Liver (tissue), 3 donors: ENCODE measurements around the gene CDC42BPB.

Experiments used
- FOXA2 ChIP-seq: IDR thresholded peaks from 2 replicates; pipeline ENCODE4 v1.6.1; 2016; ENCODE audit warnings: antibody characterized with exemption
- JUND ChIP-seq, 2 donors: IDR thresholded peaks; 2 replicates each; pipeline ENCODE4 v1.6.1; 2016; ENCODE audit warnings: antibody characterized with exemption in 2 of 2
- NR2F2 ChIP-seq: IDR thresholded peaks from 2 replicates; pipeline ENCODE4 v1.6.1; 2016; ENCODE audit warnings: antibody characterized with exemption
- SP1 ChIP-seq: IDR thresholded peaks from 2 replicates; pipeline ENCODE4 v1.6.1; 2018; ENCODE audit warnings: antibody characterized with exemption, mild to moderate bottlenecking
- TAF1 ChIP-seq: conservative IDR thresholded peaks from 2 replicates; pipeline ENCODE4 v1.6.1; 2016; ENCODE audit warnings: antibody characterized with exemption, mild to moderate bottlenecking
- YY1 ChIP-seq: IDR thresholded peaks from 2 replicates; pipeline ENCODE4 v1.6.1; 2016; ENCODE audit warnings: antibody characterized with exemption, mild to moderate bottlenecking
- TF ChIP-seq, protein P1 (sequence below): fragments of 150-350 bp; IDR thresholded peaks from 2 replicates; pipeline ENCODE4 v1.5.1; 2017; ENCODE audit warnings: improper control_type of control experiment, low read depth, low read length; ENCODE audit not compliant: missing input control
- TF ChIP-seq, protein P2 (sequence below): IDR thresholded peaks from 2 replicates; pipeline ENCODE4 v1.6.1; 2016; ENCODE audit warnings: antibody characterized with exemption, mild to moderate bottlenecking
- TF ChIP-seq, protein P3 (sequence below): IDR thresholded peaks from 2 replicates; pipeline ENCODE4 v1.6.1; 2016; ENCODE audit warnings: antibody characterized with exemption
- TF ChIP-seq, protein P4 (sequence below): IDR thresholded peaks from 2 replicates; pipeline ENCODE4 v1.6.1; 2016; ENCODE audit warnings: antibody characterized with exemption
- donor health status: healthy.
- donor health status: healthy.

DNA sequence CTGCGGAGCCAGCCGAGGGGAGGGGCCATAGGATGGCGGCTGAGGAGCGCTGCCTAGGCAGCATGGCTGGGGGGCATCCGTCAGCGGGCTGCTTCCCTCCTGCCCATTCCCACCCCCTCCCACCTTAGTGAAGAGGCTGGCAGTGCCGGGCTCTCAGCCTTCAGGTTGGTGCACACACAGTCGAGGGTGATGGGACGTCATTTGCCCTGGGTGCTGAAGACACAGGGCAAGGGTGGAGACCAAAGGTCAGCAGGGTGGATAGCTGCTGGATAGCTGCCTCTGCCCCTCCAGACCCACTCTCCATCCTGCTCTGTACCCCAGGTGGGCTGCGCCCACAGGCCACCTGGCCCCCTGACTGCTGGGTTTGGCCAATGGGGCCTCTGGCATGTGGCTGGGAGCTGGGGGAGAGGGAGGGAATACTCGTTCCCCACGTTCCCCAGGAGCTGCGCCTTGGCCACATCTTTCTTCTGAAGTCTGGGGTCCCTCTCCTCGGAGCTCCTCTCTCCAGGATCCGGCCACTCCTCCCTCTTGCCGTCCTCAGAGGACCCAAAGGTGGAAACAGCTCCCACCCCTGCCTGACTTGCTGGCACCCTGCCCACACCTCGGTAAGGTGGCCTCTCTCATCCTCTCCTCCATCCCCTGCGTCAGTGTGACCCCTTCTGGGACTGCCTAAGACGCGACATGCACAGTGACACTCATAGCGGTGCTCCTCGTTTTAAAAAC is 11.2 kb upstream of the CDC42BPB start:
- TF ChIP-seq, protein P1, sequence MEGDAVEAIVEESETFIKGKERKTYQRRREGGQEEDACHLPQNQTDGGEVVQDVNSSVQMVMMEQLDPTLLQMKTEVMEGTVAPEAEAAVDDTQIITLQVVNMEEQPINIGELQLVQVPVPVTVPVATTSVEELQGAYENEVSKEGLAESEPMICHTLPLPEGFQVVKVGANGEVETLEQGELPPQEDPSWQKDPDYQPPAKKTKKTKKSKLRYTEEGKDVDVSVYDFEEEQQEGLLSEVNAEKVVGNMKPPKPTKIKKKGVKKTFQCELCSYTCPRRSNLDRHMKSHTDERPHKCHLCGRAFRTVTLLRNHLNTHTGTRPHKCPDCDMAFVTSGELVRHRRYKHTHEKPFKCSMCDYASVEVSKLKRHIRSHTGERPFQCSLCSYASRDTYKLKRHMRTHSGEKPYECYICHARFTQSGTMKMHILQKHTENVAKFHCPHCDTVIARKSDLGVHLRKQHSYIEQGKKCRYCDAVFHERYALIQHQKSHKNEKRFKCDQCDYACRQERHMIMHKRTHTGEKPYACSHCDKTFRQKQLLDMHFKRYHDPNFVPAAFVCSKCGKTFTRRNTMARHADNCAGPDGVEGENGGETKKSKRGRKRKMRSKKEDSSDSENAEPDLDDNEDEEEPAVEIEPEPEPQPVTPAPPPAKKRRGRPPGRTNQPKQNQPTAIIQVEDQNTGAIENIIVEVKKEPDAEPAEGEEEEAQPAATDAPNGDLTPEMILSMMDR, result no peak
- TF ChIP-seq, protein P2, sequence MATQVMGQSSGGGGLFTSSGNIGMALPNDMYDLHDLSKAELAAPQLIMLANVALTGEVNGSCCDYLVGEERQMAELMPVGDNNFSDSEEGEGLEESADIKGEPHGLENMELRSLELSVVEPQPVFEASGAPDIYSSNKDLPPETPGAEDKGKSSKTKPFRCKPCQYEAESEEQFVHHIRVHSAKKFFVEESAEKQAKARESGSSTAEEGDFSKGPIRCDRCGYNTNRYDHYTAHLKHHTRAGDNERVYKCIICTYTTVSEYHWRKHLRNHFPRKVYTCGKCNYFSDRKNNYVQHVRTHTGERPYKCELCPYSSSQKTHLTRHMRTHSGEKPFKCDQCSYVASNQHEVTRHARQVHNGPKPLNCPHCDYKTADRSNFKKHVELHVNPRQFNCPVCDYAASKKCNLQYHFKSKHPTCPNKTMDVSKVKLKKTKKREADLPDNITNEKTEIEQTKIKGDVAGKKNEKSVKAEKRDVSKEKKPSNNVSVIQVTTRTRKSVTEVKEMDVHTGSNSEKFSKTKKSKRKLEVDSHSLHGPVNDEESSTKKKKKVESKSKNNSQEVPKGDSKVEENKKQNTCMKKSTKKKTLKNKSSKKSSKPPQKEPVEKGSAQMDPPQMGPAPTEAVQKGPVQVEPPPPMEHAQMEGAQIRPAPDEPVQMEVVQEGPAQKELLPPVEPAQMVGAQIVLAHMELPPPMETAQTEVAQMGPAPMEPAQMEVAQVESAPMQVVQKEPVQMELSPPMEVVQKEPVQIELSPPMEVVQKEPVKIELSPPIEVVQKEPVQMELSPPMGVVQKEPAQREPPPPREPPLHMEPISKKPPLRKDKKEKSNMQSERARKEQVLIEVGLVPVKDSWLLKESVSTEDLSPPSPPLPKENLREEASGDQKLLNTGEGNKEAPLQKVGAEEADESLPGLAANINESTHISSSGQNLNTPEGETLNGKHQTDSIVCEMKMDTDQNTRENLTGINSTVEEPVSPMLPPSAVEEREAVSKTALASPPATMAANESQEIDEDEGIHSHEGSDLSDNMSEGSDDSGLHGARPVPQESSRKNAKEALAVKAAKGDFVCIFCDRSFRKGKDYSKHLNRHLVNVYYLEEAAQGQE, result no peak
- no peak for TF ChIP-seq JUND (IDR thresholded peaks at IDR 0.05)
- TF ChIP-seq, protein P3, sequence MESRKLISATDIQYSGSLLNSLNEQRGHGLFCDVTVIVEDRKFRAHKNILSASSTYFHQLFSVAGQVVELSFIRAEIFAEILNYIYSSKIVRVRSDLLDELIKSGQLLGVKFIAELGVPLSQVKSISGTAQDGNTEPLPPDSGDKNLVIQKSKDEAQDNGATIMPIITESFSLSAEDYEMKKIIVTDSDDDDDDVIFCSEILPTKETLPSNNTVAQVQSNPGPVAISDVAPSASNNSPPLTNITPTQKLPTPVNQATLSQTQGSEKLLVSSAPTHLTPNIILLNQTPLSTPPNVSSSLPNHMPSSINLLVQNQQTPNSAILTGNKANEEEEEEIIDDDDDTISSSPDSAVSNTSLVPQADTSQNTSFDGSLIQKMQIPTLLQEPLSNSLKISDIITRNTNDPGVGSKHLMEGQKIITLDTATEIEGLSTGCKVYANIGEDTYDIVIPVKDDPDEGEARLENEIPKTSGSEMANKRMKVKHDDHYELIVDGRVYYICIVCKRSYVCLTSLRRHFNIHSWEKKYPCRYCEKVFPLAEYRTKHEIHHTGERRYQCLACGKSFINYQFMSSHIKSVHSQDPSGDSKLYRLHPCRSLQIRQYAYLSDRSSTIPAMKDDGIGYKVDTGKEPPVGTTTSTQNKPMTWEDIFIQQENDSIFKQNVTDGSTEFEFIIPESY, result no peak
- no peak for TF ChIP-seq FOXA2
- no peak for TF ChIP-seq TAF1
- no peak for TF ChIP-seq SP1
- TF ChIP-seq, protein P4, sequence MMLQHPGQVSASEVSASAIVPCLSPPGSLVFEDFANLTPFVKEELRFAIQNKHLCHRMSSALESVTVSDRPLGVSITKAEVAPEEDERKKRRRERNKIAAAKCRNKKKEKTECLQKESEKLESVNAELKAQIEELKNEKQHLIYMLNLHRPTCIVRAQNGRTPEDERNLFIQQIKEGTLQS, result no peak
- TF ChIP-seq NR2F2, result no peak
- TF ChIP-seq YY1, result no peak
